ENCODE data around the gene ARL6. TPM values are rescaled to one million over a fixed set of nuclear protein-coding genes. Genes with fewer than 3 reads are reported as not detected.

The ARL6 gene
- total and polyA plus RNA-seq, 9 of the 15 experiments (the other 6 are each of a cell fraction or from before 2014, with no cell fraction given): 0.91 to 2.9 (median 2.3) TPM

GRCh38 chr3:97738761-97739160 lies 25.8 kb upstream of the ARL6 start:
- no peak overlapping the region for H3K4me3 ChIP-seq
- intact Hi-C loops (cut with micrococcal nuclease) (no loop called here), in situ Hi-C loops (cut with MboI) (no loop called here)
- no peaks in the 10 kb centered on the region for H3K79me2 ChIP-seq (ENCODE audit: control insufficient read depth, insufficient read depth, low read length)
- no TSS peak for BruUV-seq (replicated peaks)
- no peaks in the 10 kb centered on the region for H3K9me3 ChIP-seq (replicated peaks; ENCODE audit: control insufficient read depth, insufficient read depth, low read depth, low read length)
- no peaks in the 10 kb centered on the region for H4K20me1 ChIP-seq (replicated peaks; ENCODE audit: control insufficient read depth, insufficient read depth, low read length)
- no peaks in the 10 kb centered on the region for H3K9me1 ChIP-seq (ENCODE audit: control insufficient read depth, insufficient read depth, low read length)
- H3K36me3 ChIP-seq (ENCODE audit: control insufficient read depth, insufficient read depth, low read length): no peaks in the 10 kb centered on the region
- no peak for DNase-seq (ENCODE audit: extremely low read depth in 1 of 4, low spot score in 3 of 4)
- ChIA-PET POLR2A (no interaction called here), CTCF (ENCODE audit: low intra/inter-chr PET ratio) (no interaction called here)
- no peak for TF ChIP-seq SMARCA4 (IDR thresholded peaks at IDR 0.05)
- no peak for TF ChIP-seq NFRKB (IDR thresholded peaks at IDR 0.05; ENCODE audit: low read depth)
- no peak for TF ChIP-seq COPS2 (conservative IDR thresholded peaks at IDR 0.05)
- no peak for TF ChIP-seq L3MBTL2 (IDR thresholded peaks at IDR 0.05)
- WGBS (ENCODE audit: insufficient coverage, low coverage, missing lambda C conversion rate): 0% methylated on average over 1 of the region's 1 CpG
- no peak for FAIRE-seq
- H3K27me3 ChIP-seq (ENCODE audit: control insufficient read depth in 2 of 2, insufficient read depth in 2 of 2, low read length in 2 of 2): no peaks in the 10 kb centered on the region
- no peak overlapping the region for H3K27ac ChIP-seq (ENCODE audit: extremely low read depth, low read depth, low read length)
- H3K9ac ChIP-seq (ENCODE audit: insufficient read depth in 1 of 2, low read depth in 2 of 2, low read length in 2 of 2): no peak overlapping the region
- no peak for ATAC-seq
- H2AFZ ChIP-seq (ENCODE audit: low read depth, low read length): no peak overlapping the region
- no peaks in the 10 kb centered on the region for H3K4me1 ChIP-seq (replicated peaks in 1 of 2; ENCODE audit: control insufficient read depth in 2 of 2, insufficient read depth in 2 of 2, low read length in 2 of 2)
- H3K4me2 ChIP-seq (ENCODE audit: insufficient read depth, low read length): no peak overlapping the region

- WGBS (ENCODE audit: insufficient coverage, low coverage, missing lambda C conversion rate): 0% methylated on average over 3 of the region's 3 CpGs
- CTCF ChIA-PET (ENCODE audit: low intra/inter-chr PET ratio): no interaction called here
- H2AFZ ChIP-seq (ENCODE audit: low read depth, low read length): no peak overlapping the region
- no TSS peak for BruUV-seq (replicated peaks)
- no peak overlapping the region for H3K9ac ChIP-seq (ENCODE audit: insufficient read depth in 1 of 2, low read depth in 2 of 2, low read length in 2 of 2)
- POLR2A ChIA-PET: no interaction called here
- H3K79me2 ChIP-seq (ENCODE audit: control insufficient read depth, insufficient read depth, low read length): no peaks in the 10 kb centered on the region
- intact Hi-C loops (cut with micrococcal nuclease): no loop called here
- DNase-seq (ENCODE audit: extremely low read depth in 1 of 4, low spot score in 3 of 4): no peak
- no peak for ATAC-seq
- no peaks in the 10 kb centered on the region for H3K36me3 ChIP-seq (ENCODE audit: control insufficient read depth, insufficient read depth, low read length)
- no peaks in the 10 kb centered on the region for H3K27me3 ChIP-seq (ENCODE audit: control insufficient read depth in 2 of 2, insufficient read depth in 2 of 2, low read length in 2 of 2)
- no peaks in the 10 kb centered on the region for H4K20me1 ChIP-seq (replicated peaks; ENCODE audit: control insufficient read depth, insufficient read depth, low read length)
- no peak overlapping the region for H3K4me3 ChIP-seq
- in situ Hi-C loops (cut with MboI): no loop called here
- H3K9me3 ChIP-seq (replicated peaks; ENCODE audit: control insufficient read depth, insufficient read depth, low read depth, low read length): no peaks in the 10 kb centered on the region
- no peak overlapping the region for H3K4me2 ChIP-seq (ENCODE audit: insufficient read depth, low read length)
- H3K4me1 ChIP-seq (replicated peaks in 1 of 2; ENCODE audit: control insufficient read depth in 2 of 2, insufficient read depth in 2 of 2, low read length in 2 of 2): no peaks in the 10 kb centered on the region
- H3K9me1 ChIP-seq (ENCODE audit: control insufficient read depth, insufficient read depth, low read length): no peaks in the 10 kb centered on the region
- no peak overlapping the region for H3K27ac ChIP-seq (ENCODE audit: extremely low read depth, low read depth, low read length)
- FAIRE-seq: no peak
- TF ChIP-seq BCL6 (CRISPR knock-in tag; IDR thresholded peaks at IDR 0.05) (no peak), KLF16 (IDR thresholded peaks at IDR 0.05) (no peak), TFAP4 (CRISPR knock-in tag; IDR thresholded peaks at IDR 0.05; ENCODE audit: borderline replicate concordance) (no peak), SMAD4 (CRISPR knock-in tag; conservative IDR thresholded peaks at IDR 0.05) (no peak), NR2C1 (IDR thresholded peaks at IDR 0.05) (no peak), NR2C1 (tag; IDR thresholded peaks at IDR 0.05) (no peak), ZNF431 (CRISPR knock-in tag; IDR thresholded peaks at IDR 0.05) (no peak), SMAD1 (IDR thresholded peaks at IDR 0.05; ENCODE audit: low read depth, low read length, partially characterized antibody) (no peak), HCFC1 (IDR thresholded peaks at IDR 0.05; ENCODE audit: low read depth, low read length) (no peak), MAX (CRISPR knock-in tag; IDR thresholded peaks at IDR 0.05) (no peak), ZBTB12 (CRISPR knock-in tag; IDR thresholded peaks at IDR 0.05) (no peak), CREBBP (IDR thresholded peaks at IDR 0.05; ENCODE audit: low read depth, low read length) (no peak), NFE2L1 (tag; IDR thresholded peaks at IDR 0.05; ENCODE audit: borderline replicate concordance, low read depth) (no peak)
Measured at GRCh38 chr3:97742036-97742435, 22.5 kb upstream of the ARL6 start.
